C4-2B (cell line): Measurements from ENCODE around the gene HOXA1.

ENCODE experiments used
- H3K27ac ChIP-seq: fragments of 450-650 bp; 2 replicates; pipeline ENCODE4 v1.5.1; 2017
- ZFX ChIP-seq: fragments of 450-650 bp; IDR thresholded peaks from 2 replicates; pipeline ENCODE4 v1.6.1; 2017
- TF ChIP-seq, protein P1 (sequence below): fragments of 450-650 bp; conservative IDR thresholded peaks from 2 replicates; pipeline ENCODE4 v1.5.1; 2017; ENCODE audit warnings: mild to moderate bottlenecking

Gene HOXA1

DNA sequence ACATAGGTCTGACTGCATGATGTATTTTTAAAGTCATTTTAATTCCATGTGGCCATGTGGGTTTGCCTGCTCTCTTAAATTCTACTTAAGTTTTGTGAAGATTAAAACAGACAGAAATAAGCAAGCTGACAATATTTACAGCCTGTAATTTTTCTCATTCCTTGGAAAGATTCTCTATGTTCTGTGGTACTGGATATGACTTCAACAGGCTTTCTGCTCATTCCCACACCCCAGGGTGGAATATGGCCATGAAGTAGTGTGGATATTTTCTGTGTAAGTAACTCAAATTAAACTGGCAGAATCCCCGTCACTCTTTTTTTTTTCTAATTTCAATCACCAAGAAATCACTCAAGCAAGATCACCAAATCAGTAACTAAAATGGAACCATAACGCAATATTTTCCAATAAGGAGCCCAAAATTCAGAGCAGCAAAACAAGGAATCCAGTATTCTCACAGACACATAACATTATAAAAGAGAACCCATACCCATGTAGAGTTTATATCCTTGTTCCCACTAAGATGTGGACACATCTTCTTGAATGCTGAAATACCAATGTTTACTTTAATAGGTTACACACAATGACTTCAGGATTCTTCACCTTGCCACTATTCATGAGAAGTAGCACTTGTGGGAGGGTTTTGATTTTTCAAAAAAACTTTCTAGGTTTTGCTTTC, 42.0 kb upstream of the HOXA1 start:
- TF ChIP-seq ZFX = no peak
- TF ChIP-seq, protein P1, sequence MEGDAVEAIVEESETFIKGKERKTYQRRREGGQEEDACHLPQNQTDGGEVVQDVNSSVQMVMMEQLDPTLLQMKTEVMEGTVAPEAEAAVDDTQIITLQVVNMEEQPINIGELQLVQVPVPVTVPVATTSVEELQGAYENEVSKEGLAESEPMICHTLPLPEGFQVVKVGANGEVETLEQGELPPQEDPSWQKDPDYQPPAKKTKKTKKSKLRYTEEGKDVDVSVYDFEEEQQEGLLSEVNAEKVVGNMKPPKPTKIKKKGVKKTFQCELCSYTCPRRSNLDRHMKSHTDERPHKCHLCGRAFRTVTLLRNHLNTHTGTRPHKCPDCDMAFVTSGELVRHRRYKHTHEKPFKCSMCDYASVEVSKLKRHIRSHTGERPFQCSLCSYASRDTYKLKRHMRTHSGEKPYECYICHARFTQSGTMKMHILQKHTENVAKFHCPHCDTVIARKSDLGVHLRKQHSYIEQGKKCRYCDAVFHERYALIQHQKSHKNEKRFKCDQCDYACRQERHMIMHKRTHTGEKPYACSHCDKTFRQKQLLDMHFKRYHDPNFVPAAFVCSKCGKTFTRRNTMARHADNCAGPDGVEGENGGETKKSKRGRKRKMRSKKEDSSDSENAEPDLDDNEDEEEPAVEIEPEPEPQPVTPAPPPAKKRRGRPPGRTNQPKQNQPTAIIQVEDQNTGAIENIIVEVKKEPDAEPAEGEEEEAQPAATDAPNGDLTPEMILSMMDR = no peak
- no peak overlapping the region for H3K27ac ChIP-seq

DNA sequence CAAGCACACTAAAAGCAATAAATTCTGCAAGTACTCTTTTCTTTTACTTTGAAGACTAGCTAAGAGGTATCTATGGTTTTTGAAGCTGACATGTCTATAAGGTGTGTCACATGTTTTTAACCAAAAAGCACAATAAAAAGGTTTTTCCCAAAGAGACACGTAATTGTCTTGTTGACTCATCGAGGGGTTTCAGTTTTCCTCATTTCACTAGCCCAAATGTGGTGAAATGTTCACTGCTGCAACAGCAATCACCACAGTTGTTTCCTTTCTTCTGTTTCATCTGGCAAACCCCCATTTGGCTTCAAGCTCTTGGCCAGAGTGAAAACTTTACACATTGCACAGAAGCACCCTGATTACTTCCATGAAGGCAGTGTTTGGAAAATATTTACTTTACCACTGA, 38.6 kb upstream of the HOXA1 start:
- no peak overlapping the region for H3K27ac ChIP-seq
- no peak for TF ChIP-seq ZFX
- TF ChIP-seq, protein P1 = no peak

DNA sequence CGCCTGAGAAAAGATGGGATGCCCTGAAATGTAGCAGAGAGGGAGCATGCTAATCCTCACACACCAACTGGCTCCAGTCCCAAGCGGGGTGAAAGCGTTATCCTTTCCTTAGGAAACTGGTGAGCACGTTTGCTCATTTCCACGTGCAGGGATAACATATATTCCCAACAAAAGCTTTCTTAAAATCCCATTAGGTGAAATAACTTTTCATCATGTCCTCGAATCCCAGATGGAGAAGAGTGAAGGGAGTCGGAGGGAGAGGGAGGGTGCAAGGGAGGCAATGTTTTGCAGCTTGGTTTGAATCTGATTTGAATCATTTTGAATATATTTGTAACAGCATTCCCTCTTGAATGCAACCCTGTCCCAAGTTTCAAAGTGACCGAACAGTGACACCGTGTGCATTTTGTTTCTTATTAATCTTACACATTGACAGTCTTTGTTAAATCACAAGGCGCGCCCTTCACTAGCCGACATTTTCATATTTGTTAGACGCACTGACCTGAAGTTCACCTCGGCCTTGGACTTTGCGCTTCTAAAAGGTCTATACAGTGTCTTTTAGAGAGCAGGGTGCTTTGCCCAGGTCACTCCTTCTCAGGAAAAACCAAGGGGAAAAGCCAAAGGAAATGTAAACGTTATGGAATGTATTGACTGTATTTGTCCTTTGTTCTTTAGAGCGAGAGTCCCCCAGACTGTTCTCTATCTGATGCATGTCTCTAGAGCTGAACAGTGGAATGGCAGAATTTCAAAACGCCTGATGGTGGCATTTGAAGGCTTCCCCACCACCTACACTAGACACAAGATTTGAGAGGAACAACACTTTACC, 37.8 kb upstream of the HOXA1 start:
- TF ChIP-seq ZFX = no peak
- TF ChIP-seq, protein P1 = no peak
- no peak overlapping the region for H3K27ac ChIP-seq

DNA sequence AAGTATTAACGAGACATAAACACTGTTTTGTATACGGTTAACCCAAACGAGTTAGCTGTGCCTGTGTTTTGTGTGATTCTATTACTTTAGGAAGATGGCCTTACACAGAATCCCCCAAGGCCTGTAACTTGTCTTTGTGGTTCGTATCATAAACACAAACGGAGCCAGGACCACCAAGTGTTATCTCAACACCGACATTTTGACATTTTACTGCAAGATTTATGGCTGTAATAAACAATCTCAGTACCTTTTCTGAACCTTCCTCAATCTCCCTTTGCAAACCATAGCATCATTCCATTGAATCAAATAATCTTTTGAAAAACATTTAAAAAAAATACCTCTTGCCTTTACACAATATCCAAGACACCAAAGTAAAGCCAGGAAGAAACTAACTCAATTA, 37.2 kb upstream of the HOXA1 start:
- no peak overlapping the region for H3K27ac ChIP-seq
- TF ChIP-seq, protein P1 = no peak
- TF ChIP-seq ZFX = no peak

DNA sequence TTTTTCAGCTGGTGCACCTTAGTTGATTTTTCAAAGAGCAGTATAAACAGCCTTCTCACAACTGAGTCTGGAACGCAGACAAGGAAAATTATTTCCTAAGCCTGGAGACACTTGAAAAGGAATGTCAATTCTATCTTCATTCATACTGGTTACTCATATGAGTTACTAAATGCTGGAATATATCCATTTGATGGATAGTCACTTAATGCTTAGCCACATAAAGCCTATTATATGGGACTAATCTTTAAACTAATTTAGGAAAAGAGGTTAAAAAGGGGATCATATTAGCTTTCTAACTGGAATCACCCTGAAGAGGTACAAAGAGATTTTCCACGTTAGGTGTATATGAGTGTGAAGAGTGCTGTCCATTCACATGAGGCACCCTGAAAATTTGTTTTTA, 36.4 kb upstream of the HOXA1 start:
- TF ChIP-seq ZFX = no peak
- TF ChIP-seq, protein P1 = no peak
- no peak overlapping the region for H3K27ac ChIP-seq

DNA sequence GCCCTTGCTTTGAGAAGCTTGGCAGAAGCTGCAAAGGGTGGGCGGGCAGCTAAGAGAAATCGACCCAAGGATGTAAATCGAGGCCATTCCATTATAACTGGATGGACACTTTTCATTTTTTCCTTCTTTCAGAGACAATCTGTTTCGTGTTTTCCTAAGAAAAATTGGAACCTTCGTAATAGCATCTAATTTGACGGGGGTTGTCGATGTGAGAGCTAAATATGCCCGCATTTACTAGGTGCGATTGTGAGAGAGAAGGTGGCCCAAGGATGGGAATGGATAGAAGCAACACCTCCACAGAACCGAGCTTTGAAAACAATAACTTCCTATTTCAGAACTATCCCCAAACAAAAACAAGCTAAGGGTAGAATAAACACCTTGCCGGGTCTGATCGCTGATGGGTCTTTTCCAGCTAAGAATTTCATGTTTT, 35.6 kb upstream of the HOXA1 start:
- H3K27ac ChIP-seq = peak overlapping the region; percentile 75
- TF ChIP-seq, protein P1 = no peak
- TF ChIP-seq ZFX = no peak
